ENCODE results near the gene MAPRE2. TPM values are rescaled to one million over a fixed set of nuclear protein-coding genes. Genes with fewer than 3 reads are reported as not detected.

Gene MAPRE2
- total and polyA plus RNA-seq, 2 donors (not counting 1 experiment from before 2014, with no cell fraction given), result 18.5 to 88.1 TPM

GRCh38 chr18:35182151-35182550 is 140.9 kb downstream of the MAPRE2 start:
- H3K9ac ChIP-seq (ENCODE audit: insufficient read depth, low read length), result no peak overlapping the region
- peaks cover 2% of the 10 kb centered on the region for H3K27me3 ChIP-seq (ENCODE audit: control insufficient read depth, insufficient read depth, low read length)
- H3K4me3 ChIP-seq (replicated peaks in 1 of 4; ENCODE audit: control extremely low read depth in 1 of 4, insufficient read depth in 1 of 4, low read depth in 3 of 4, low read length in 4 of 4), result no peak overlapping the region
- no peaks in the 10 kb centered on the region for H3K79me2 ChIP-seq (ENCODE audit: control insufficient read depth, insufficient read depth, low read length)
- H3K4me2 ChIP-seq (ENCODE audit: extremely low read depth, insufficient read depth, low read length), result no peak overlapping the region
- H3K27ac ChIP-seq (ENCODE audit: insufficient read depth, low read length), result no peak overlapping the region
- DNase-seq (ENCODE audit: low read depth in 2 of 2), result no peak
- H3K4me1 ChIP-seq (ENCODE audit: control insufficient read depth, extremely low read depth, insufficient read depth, low read length), result no peaks in the 10 kb centered on the region
- H2AFZ ChIP-seq (ENCODE audit: low read length), result no peak overlapping the region
- H3K9me3 ChIP-seq (ENCODE audit: control insufficient read depth, insufficient read depth, low read depth, low read length), result no peaks in the 10 kb centered on the region
- H3K36me3 ChIP-seq (ENCODE audit: control insufficient read depth, insufficient read depth, low read length), result no peaks in the 10 kb centered on the region
- no peaks in the 10 kb centered on the region for H4K20me1 ChIP-seq (ENCODE audit: control insufficient read depth, extremely low read depth, insufficient read depth, low read length)
- TF ChIP-seq EZH2 (IDR thresholded peaks at IDR 0.05; ENCODE audit: low read length, missing control alignments) (no peak), CTCF (conservative IDR thresholded peaks at IDR 0.05 in 1 of 2, IDR thresholded peaks at IDR 0.05 in 1 of 2; ENCODE audit: low read depth in 1 of 2, low read length in 2 of 2) (no peak)

- Histone ChIP-seq H3K4me3 (replicated peaks in 1 of 4; ENCODE audit: control extremely low read depth in 1 of 4, insufficient read depth in 1 of 4, low read depth in 3 of 4, low read length in 4 of 4) (no peak overlapping the region), H3K9ac (ENCODE audit: insufficient read depth, low read length) (no peak overlapping the region), H3K36me3 (ENCODE audit: control insufficient read depth, insufficient read depth, low read length) (no peaks in the 10 kb centered on the region), H4K20me1 (ENCODE audit: control insufficient read depth, extremely low read depth, insufficient read depth, low read length) (no peaks in the 10 kb centered on the region), H3K27me3 (ENCODE audit: control insufficient read depth, insufficient read depth, low read length) (peaks cover 2% of the 10 kb centered on the region), H3K79me2 (ENCODE audit: control insufficient read depth, insufficient read depth, low read length) (no peaks in the 10 kb centered on the region), H3K9me3 (ENCODE audit: control insufficient read depth, insufficient read depth, low read depth, low read length) (no peaks in the 10 kb centered on the region), H2AFZ (ENCODE audit: low read length) (no peak overlapping the region), H3K4me2 (ENCODE audit: extremely low read depth, insufficient read depth, low read length) (no peak overlapping the region), H3K27ac (ENCODE audit: insufficient read depth, low read length) (no peak overlapping the region), H3K4me1 (ENCODE audit: control insufficient read depth, extremely low read depth, insufficient read depth, low read length) (no peaks in the 10 kb centered on the region)
- DNase-seq (ENCODE audit: low read depth in 2 of 2), result peak in 1 of 2 donors; percentile 56
- no peak for TF ChIP-seq EZH2 (IDR thresholded peaks at IDR 0.05; ENCODE audit: low read length, missing control alignments)
Measured at GRCh38 chr18:35183886-35184285, 142.7 kb downstream of the MAPRE2 start.

DNA sequence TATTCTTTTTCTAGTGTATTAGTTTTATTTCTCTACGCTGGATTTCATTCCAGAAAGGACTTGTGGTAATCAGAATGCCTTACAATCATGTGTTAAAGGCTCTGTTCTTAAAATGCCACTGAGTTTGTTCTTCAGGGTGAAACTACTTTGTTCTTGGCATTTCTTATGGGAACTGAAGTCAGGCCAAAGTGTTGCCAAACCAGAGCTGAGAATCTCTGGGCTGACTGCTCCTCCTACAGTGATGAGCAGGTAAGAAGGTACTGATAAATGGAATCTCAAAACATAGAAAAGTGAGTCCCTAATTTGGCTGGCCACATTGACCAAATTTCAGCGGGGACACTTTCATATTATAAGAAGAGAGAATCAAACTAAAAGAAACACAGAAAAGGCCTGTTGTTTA is 144.6 kb downstream of the MAPRE2 start:
- Histone ChIP-seq H4K20me1 (ENCODE audit: control insufficient read depth, extremely low read depth, insufficient read depth, low read length) (no peaks in the 10 kb centered on the region), H3K9ac (ENCODE audit: insufficient read depth, low read length) (no peak overlapping the region), H3K36me3 (ENCODE audit: control insufficient read depth, insufficient read depth, low read length) (no peaks in the 10 kb centered on the region), H3K4me3 (replicated peaks in 1 of 4; ENCODE audit: control extremely low read depth in 1 of 4, insufficient read depth in 1 of 4, low read depth in 3 of 4, low read length in 4 of 4) (no peak overlapping the region), H3K9me3 (ENCODE audit: control insufficient read depth, insufficient read depth, low read depth, low read length) (no peaks in the 10 kb centered on the region), H3K4me2 (ENCODE audit: extremely low read depth, insufficient read depth, low read length) (no peak overlapping the region), H3K27ac (ENCODE audit: insufficient read depth, low read length) (no peak overlapping the region), H3K4me1 (ENCODE audit: control insufficient read depth, extremely low read depth, insufficient read depth, low read length) (no peaks in the 10 kb centered on the region), H2AFZ (ENCODE audit: low read length) (no peak overlapping the region), H3K27me3 (ENCODE audit: control insufficient read depth, insufficient read depth, low read length) (peaks cover 2% of the 10 kb centered on the region), H3K79me2 (ENCODE audit: control insufficient read depth, insufficient read depth, low read length) (no peaks in the 10 kb centered on the region)
- no peak for TF ChIP-seq EZH2 (IDR thresholded peaks at IDR 0.05; ENCODE audit: low read length, missing control alignments)
- no peak for TF ChIP-seq CTCF (conservative IDR thresholded peaks at IDR 0.05 in 1 of 2, IDR thresholded peaks at IDR 0.05 in 1 of 2; ENCODE audit: low read depth in 1 of 2, low read length in 2 of 2)
- DNase-seq (ENCODE audit: low read depth in 2 of 2), result no peak
